Stomach (tissue), 9 donors: ENCODE results near the gene MYCN. TPM values are rescaled to one million over a fixed set of nuclear protein-coding genes. Genes with fewer than 3 reads are reported as not detected.

Source experiments
- DNase-seq, 2 donors: peaks; one replicate each; pipeline versions ENCODE4 v3.0.0 to v3.0.0-alpha.2; 2013 to 2019
- H3K27ac ChIP-seq, 5 donors: fragments of 200-600 bp in 4 of 5; sonication (generic) in 4 of 5; one replicate each; pipeline ENCODE4 v1.5.1; 2013 to 2019; ENCODE audit warnings: mild to moderate bottlenecking in 1 of 5, moderate library complexity in 1 of 5
- H3K27me3 ChIP-seq, 3 donors: fragments of 200-600 bp; sonication (generic); one replicate each; pipeline ENCODE4 v1.5.1; 2017 to 2019; ENCODE audit warnings: mixed run types in 1 of 3
- H3K36me3 ChIP-seq, 4 donors: fragments of 200-600 bp; sonication (generic); 1 replicate in 3 of 4; 2 replicates in 1 of 4; pipeline ENCODE4 v1.5.1; 2016 to 2019
- H3K4me1 ChIP-seq, 4 donors: fragments of 200-600 bp; sonication (generic); one replicate each; pipeline ENCODE4 v1.5.1; 2016 to 2019
- H3K4me3 ChIP-seq, 4 donors: fragments of 200-600 bp; sonication (generic) in 3 of 4; one replicate each; pipeline ENCODE4 v1.5.1; 2016 to 2019; ENCODE audit warnings: mild to moderate bottlenecking in 1 of 4
- H3K9me3 ChIP-seq, 4 donors: fragments of 200-600 bp; sonication (generic); one replicate each; pipeline ENCODE4 v1.5.1; 2016 to 2019
- EP300 ChIP-seq: sonication (generic); formaldehyde crosslinking; IDR thresholded peaks from one replicate; pipeline ENCODE4 v1.6.1; 2017; ENCODE audit warnings: antibody characterized with exemption
- POLR2A ChIP-seq, 4 donors: fragments of 450-650 bp; IDR thresholded peaks; one replicate each; pipeline ENCODE4 v1.6.1; 2016; ENCODE audit warnings: antibody characterized with exemption in 4 of 4, control low read depth in 2 of 4, mild to moderate bottlenecking in 1 of 4, moderate library complexity in 1 of 4
- POLR2AphosphoS5 ChIP-seq, 3 donors: sonication (generic); formaldehyde crosslinking; IDR thresholded peaks; one replicate each; pipeline ENCODE4 v1.6.1; 2016; ENCODE audit warnings: antibody characterized with exemption in 3 of 3
- WGBS, 5 donors: extraction: QIAGEN DNeasy Blood & Tissue Kit in 3 of 5; methylation state at CpG; one replicate each; pipeline versions ENCODE4 v1.1.5 to v1.1.7; 2013 to 2018; 5-methylcytosine and 5-hydroxymethylcytosine counted together
- intact Hi-C: fragments of 100-400 bp; cut with DNase I; formaldehyde crosslinking; loops from one replicate; pipeline ENCODE4 v1.15.1; 2023; ENCODE audit warnings: low total_unique reads
- polyA plus RNA-seq, 3 donors: library from polyadenylated mRNA; stranded (reverse); fragments of 200-250 nt; gene quantifications; one replicate each; pipeline ENCODE4 v1.2.3, GENCODE V29; 2013
- total RNA-seq, 5 donors: library from RNA; depleted of rRNA; stranded (reverse); fragments of >200 nt; gene quantifications; one replicate each; pipeline versions ENCODE4 v1.1.0 to v1.2.3, GENCODE V29; 2014 to 2016
- TF ChIP-seq, protein P1 (sequence below), 7 experiments: fragments of 450-650 bp in 4 of 7; fragments of 200-600 bp in 3 of 7; sonication (generic) in 3 of 7; IDR thresholded peaks; one replicate each; pipeline ENCODE4 v1.5.1; 2016 to 2019; ENCODE audit warnings: antibody characterized with exemption in 7 of 7, control low read depth in 2 of 7, mild to moderate bottlenecking in 1 of 7
- donor health status: healthy with polysubstance abuse.
- donor health status: Bipolar disorder and iron deficiency.
- donor health status: healthy.

Gene MYCN
- total and polyA plus RNA-seq, 8 donors, result 0.90 to 9.6 (median 2.3) TPM; not detected in 1

DNA sequence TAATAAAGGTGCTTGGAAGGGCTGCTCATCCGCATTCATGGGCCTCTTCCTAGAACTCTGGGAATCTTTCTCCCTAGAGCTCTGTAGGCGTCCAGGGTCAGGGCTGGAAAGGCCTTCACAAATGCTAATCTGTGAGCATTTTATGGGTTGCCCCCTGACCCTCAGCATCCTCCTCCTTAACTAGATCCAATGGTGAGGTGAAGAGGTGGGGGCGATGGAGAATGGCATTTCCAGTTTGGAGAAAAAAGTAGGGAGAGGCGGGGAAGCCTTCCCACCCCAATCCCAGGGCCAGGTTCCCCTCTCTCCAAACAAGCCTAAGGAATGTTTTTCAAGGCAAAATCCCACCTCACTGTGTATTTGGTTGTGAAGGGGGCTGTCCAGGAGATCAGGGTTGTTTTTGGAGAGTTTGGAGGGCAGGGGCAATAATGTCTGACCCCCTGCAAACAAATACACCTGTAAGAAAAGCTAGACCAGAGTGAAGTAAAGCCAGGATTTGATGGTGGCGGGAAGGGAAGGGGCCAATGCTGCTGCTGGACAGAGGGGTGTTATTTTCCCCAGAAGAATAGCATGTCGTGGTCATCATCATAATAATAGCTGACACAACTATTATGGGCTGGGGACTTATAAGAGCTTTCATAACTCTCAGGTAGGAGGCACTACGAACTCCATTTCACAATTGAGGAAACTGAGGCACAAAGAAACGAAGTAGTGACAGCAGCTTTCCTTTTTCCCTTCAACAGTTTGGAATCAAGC, 1.4 kb upstream of the MYCN start:
- TF ChIP-seq POLR2A (IDR thresholded peaks at IDR 0.05) (no peak), EP300 (no peak), POLR2AphosphoS5 (IDR thresholded peaks at IDR 0.05) (no peak)
- TF ChIP-seq, protein P1, sequence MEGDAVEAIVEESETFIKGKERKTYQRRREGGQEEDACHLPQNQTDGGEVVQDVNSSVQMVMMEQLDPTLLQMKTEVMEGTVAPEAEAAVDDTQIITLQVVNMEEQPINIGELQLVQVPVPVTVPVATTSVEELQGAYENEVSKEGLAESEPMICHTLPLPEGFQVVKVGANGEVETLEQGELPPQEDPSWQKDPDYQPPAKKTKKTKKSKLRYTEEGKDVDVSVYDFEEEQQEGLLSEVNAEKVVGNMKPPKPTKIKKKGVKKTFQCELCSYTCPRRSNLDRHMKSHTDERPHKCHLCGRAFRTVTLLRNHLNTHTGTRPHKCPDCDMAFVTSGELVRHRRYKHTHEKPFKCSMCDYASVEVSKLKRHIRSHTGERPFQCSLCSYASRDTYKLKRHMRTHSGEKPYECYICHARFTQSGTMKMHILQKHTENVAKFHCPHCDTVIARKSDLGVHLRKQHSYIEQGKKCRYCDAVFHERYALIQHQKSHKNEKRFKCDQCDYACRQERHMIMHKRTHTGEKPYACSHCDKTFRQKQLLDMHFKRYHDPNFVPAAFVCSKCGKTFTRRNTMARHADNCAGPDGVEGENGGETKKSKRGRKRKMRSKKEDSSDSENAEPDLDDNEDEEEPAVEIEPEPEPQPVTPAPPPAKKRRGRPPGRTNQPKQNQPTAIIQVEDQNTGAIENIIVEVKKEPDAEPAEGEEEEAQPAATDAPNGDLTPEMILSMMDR (IDR thresholded peaks at IDR 0.05), result no peak
- H3K27me3 ChIP-seq, result peaks cover 0 to 58% (median 28%) of the 10 kb centered on the region in 3 donors
- no peak overlapping the region for H3K27ac ChIP-seq
- H3K9me3 ChIP-seq, result no peaks in the 10 kb centered on the region
- no peak for DNase-seq
- 68 to 75% (median 73%) methylated on average over 8 of the region's 8 CpGs for WGBS, 5 donors
- peak overlapping the region; percentile 53 to 70 (median 58) for H3K4me3 ChIP-seq
- intact Hi-C loops, result loop anchor here (10.0 kb wide), 2 partner anchors 346 to 566 kb away; no protein-coding TSS in a partner anchor
- H3K36me3 ChIP-seq, result no peaks in the 10 kb centered on the region
- H3K4me1 ChIP-seq, result peaks cover 29 to 48% (median 46%) of the 10 kb centered on the region in 4 donors

DNA sequence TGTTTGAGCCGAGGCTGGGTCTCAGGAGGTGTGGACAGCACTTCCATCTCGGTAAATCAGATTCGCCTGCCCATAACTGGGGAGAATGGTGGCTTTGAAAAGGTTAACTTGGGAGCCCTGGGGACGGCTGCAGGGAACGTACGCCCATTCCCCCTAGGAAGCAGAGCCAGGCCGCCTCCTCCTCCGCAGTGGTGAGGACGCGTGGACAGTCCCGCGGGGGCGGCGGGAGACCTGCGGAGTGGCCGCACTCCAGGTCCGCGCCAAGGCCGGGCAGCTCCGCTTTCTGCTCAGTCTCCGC, 845 bp upstream of the MYCN start:
- Histone ChIP-seq H3K9me3 (no peaks in the 10 kb centered on the region), H3K27ac (no peak overlapping the region), H3K4me1 (peaks cover 32 to 52% (median 49%) of the 10 kb centered on the region in 4 donors), H3K4me3 (peak overlapping the region; percentile 53 to 70 (median 58)), H3K27me3 (peaks cover 0 to 58% (median 28%) of the 10 kb centered on the region in 3 donors), H3K36me3 (no peaks in the 10 kb centered on the region)
- intact Hi-C loops, result loop anchor here (10.0 kb wide), 2 partner anchors 345 to 565 kb away; no protein-coding TSS in a partner anchor
- WGBS, 5 donors, result 1 to 4% (median 2%) methylated on average over 19 to 21 of the region's 21 CpGs
- peak in 1 of 2 donors; percentile 72 for DNase-seq
- TF ChIP-seq POLR2A (IDR thresholded peaks at IDR 0.05) (no peak), EP300 (no peak), POLR2AphosphoS5 (IDR thresholded peaks at IDR 0.05) (no peak)
- TF ChIP-seq, protein P1 (IDR thresholded peaks at IDR 0.05), result peak in 3 of 7 experiments; percentile 55 to 74 (median 64)

DNA sequence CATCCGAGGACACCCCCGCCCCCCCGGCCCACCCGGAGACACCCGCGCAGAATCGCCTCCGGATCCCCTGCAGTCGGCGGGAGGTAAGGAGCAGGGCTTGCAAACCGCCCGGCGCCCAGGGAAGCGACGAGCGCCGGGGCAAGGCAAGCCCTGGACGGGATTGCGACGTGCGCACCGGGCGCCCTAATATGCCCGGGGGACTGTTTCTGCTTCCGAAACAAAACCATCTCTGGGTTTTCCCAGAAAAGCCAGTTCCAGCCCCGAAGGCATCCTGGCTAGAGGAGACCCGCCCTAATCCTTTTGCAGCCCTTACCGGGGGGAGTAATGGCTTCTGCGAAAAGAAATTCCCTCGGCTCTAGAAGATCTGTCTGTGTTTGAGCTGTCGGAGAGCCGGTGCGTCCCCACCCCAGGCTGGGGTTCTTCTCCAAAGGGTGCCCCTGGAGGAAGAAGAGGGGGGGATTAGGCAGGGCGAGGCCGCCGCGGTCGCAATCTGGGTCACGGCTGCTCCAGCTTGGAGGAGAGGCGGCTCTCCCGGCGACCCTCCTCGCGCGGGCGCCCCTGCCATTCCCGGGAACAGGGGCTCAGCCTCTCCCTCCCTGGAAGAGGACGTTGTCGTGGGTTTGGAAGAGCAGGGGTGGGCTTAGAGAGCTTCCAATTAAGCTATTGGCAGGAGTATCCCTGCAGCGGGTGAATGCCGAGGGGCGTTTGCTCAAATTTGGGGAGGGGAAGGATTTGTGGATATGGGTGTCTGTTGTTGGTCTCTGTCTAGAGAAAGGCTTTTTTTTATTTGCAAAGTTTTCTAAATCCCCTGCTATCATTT, 521 bp downstream of the MYCN start:
- no peak for DNase-seq
- 1 to 3% (median 1%) methylated on average over 8 to 52 of the region's 52 CpGs for WGBS, 5 donors
- Histone ChIP-seq H3K9me3 (no peaks in the 10 kb centered on the region), H3K4me1 (peaks cover 32 to 55% (median 50%) of the 10 kb centered on the region in 4 donors), H3K36me3 (peaks cover 0 to 5% (median 2%) of the 10 kb centered on the region in 4 donors), H3K27ac (peak overlapping the region; percentile 32 to 76 (median 57)), H3K4me3 (peak overlapping the region; percentile 53 to 70 (median 58)), H3K27me3 (peaks cover 0 to 58% (median 28%) of the 10 kb centered on the region in 3 donors)
- TF ChIP-seq POLR2A (IDR thresholded peaks at IDR 0.05) (no peak), EP300 (no peak), POLR2AphosphoS5 (IDR thresholded peaks at IDR 0.05) (no peak)
- TF ChIP-seq, protein P1 (IDR thresholded peaks at IDR 0.05), result no peak
- intact Hi-C loops, result no loop called here

DNA sequence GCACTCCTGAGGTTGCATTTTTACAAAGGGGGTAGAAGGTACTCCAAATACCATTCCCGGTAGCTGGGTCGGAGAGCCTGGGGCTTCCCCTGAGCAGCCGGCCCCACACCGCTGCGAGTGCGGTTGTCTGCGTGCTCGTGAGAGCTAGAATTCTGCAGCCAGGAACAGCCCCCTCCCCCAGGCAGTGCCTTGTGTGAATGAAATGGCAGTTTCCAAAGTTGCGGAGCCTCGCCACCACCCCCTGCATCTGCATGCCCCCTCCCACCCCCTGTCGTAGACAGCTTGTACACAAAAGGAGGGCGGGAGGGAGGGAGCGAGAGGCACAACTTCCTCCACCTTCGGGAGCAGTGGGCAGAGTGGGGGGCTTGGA, 1.1 kb downstream of the MYCN start:
- H3K4me1 ChIP-seq, result peaks cover 32 to 55% (median 50%) of the 10 kb centered on the region in 4 donors
- 0 to 1% (median 1%) methylated on average over 10 to 14 of the region's 14 CpGs for WGBS, 5 donors
- H3K4me3 ChIP-seq, result peak overlapping the region; percentile 53 to 70 (median 58)
- peaks cover 0 to 9% (median 2%) of the 10 kb centered on the region in 4 donors for H3K36me3 ChIP-seq
- H3K9me3 ChIP-seq, result no peaks in the 10 kb centered on the region
- no peak for TF ChIP-seq POLR2A (IDR thresholded peaks at IDR 0.05)
- H3K27ac ChIP-seq, result peak overlapping the region in 4 of 5 donors; percentile 50 to 76 (median 65)
- intact Hi-C loops, result no loop called here
- peaks cover 0 to 58% (median 28%) of the 10 kb centered on the region in 3 donors for H3K27me3 ChIP-seq
- DNase-seq, result peak in 1 of 2 donors; percentile 75
